ENCODE data around the gene RNF151. TPM values are rescaled to one million over a fixed set of nuclear protein-coding genes. Genes with fewer than 3 reads are reported as not detected.
A peak's percentile ranks its signal among the peaks of the same experiment; 100 is the strongest.

Gene RNF151
- total and polyA plus RNA-seq, 2 of the 13 experiments (the other 11 are each of a cell fraction or from before 2014, with no cell fraction given), result not detected

GRCh38 chr16:1964506-1965395 lies 1.9 kb upstream of the RNF151 start, which contains the start of gene RPS2 (continued):
- TF ChIP-seq ELF4 (CRISPR knock-in tag; IDR thresholded peaks at IDR 0.05; ENCODE audit: borderline replicate concordance), result 0 out of 2 replicates have a peak, but pooled peaks have one; percentile 73
- no peak; the same call in 1 of the 2 replicates for TF ChIP-seq NAIF1 (CRISPR knock-in tag; IDR thresholded peaks at IDR 0.05; ENCODE audit: borderline replicate concordance)
- 0 out of 2 replicates have a peak, but pooled peaks have one; percentile 8 for TF ChIP-seq ZNF275 (CRISPR knock-in tag; IDR thresholded peaks at IDR 0.05; ENCODE audit: borderline replicate concordance)
- no peak for TF ChIP-seq SSRP1 (CRISPR knock-in tag; IDR thresholded peaks at IDR 0.05)
- TF ChIP-seq ZNF644 (CRISPR knock-in tag; IDR thresholded peaks at IDR 0.05; ENCODE audit: low read depth), result no peak
- peak; percentile 63; the same call in 1 of the 2 replicates for TF ChIP-seq SIN3B (IDR thresholded peaks at IDR 0.05; ENCODE audit: low read length)
- TF ChIP-seq PRDM15 (CRISPR knock-in tag; IDR thresholded peaks at IDR 0.05), result 0 out of 2 replicates have a peak, but pooled peaks have one; percentile 47
- no peak for TF ChIP-seq HMG20A (CRISPR knock-in tag; IDR thresholded peaks at IDR 0.05; ENCODE audit: borderline replicate concordance)
- no peak for TF ChIP-seq CAMTA2 (CRISPR knock-in tag; IDR thresholded peaks at IDR 0.05; ENCODE audit: borderline replicate concordance)
- TF ChIP-seq SNAI1 (CRISPR knock-in tag; IDR thresholded peaks at IDR 0.05; ENCODE audit: borderline replicate concordance), result peak; percentile 73; the same call in 1 of the 2 replicates
- TF ChIP-seq TEAD2 (CRISPR knock-in tag; IDR thresholded peaks at IDR 0.05), result 0 out of 2 replicates have a peak, but pooled peaks have one; percentile 25
- 0 out of 2 replicates have a peak, but pooled peaks have one; percentile 6 for TF ChIP-seq HNF4A (CRISPR knock-in tag; IDR thresholded peaks at IDR 0.05)
- TF ChIP-seq ZBTB42 (CRISPR knock-in tag; IDR thresholded peaks at IDR 0.05), result peak; percentile 57; the same call in 1 of the 2 replicates
- TF ChIP-seq DZIP1 (CRISPR knock-in tag; IDR thresholded peaks at IDR 0.05), result no peak
- peak; percentile 74 for TF ChIP-seq UBTF (CRISPR knock-in tag; IDR thresholded peaks at IDR 0.05)
- TF ChIP-seq ZMYM2 (CRISPR knock-in tag; IDR thresholded peaks at IDR 0.05), result no peak

Data from HepG2 (cell line).